Transverse colon (tissue), 4 donors: ENCODE results near the gene APOO. TPM values are rescaled to one million over a fixed set of nuclear protein-coding genes. Genes with fewer than 3 reads are reported as not detected.
A peak's percentile ranks its signal among the peaks of the same experiment; 100 is the strongest.

Experiments used
- DNase-seq: peaks from one replicate; pipeline ENCODE4 v3.0.0-alpha.2; 2019
- H3K27ac ChIP-seq, 4 donors: fragments of 200-600 bp; sonication (generic); 2 replicates each; pipeline ENCODE4 v1.5.1; 2016 to 2018; ENCODE audit warnings: inconsistent platforms in 4 of 4
- H3K27me3 ChIP-seq: fragments of 200-600 bp; sonication (generic); 2 replicates; pipeline ENCODE4 v1.5.1; 2017; ENCODE audit warnings: inconsistent platforms
- H3K36me3 ChIP-seq, 4 donors: fragments of 200-600 bp; sonication (generic); 2 replicates each; pipeline ENCODE4 v1.5.1; 2017 to 2019; ENCODE audit warnings: inconsistent platforms in 4 of 4
- H3K4me1 ChIP-seq, 4 donors: fragments of 200-600 bp; sonication (generic); 2 replicates each; pipeline ENCODE4 v1.5.1; 2017 to 2020; ENCODE audit warnings: inconsistent platforms in 4 of 4
- H3K4me3 ChIP-seq, 4 donors: fragments of 200-600 bp; sonication (generic); 1 replicate in 1 of 4; 2 replicates in 3 of 4; pipeline versions ENCODE4 v1.5.1 to v1.6.1; 2017 to 2019; ENCODE audit warnings: inconsistent platforms in 4 of 4
- H3K9me3 ChIP-seq, 2 donors: fragments of 200-600 bp; sonication (generic); 2 replicates each; pipeline ENCODE4 v1.5.1; 2017 to 2019; ENCODE audit warnings: inconsistent platforms in 2 of 2
- CTCF ChIP-seq, 5 experiments: fragments of 200-600 bp in 3 of 5; fragments of 450-650 bp in 2 of 5; sonication (generic) in 3 of 5; IDR thresholded peaks; 1 replicate in 2 of 5; 2 replicates in 3 of 5; pipeline ENCODE4 v1.5.1; 2016 to 2017; ENCODE audit warnings: antibody characterized with exemption in 5 of 5, inconsistent platforms in 3 of 5, mild to moderate bottlenecking in 2 of 5, moderate library complexity in 1 of 5
- EP300 ChIP-seq: sonication (generic); formaldehyde crosslinking; IDR thresholded peaks from one replicate; pipeline ENCODE4 v1.6.1; 2017; ENCODE audit warnings: antibody characterized with exemption, low read depth
- POLR2A ChIP-seq: fragments of 450-650 bp; IDR thresholded peaks from one replicate; pipeline ENCODE4 v1.6.1; 2016; ENCODE audit warnings: antibody characterized with exemption, mild to moderate bottlenecking, moderate library complexity
- POLR2AphosphoS5 ChIP-seq, 3 donors: sonication (generic); formaldehyde crosslinking; IDR thresholded peaks; one replicate each; pipeline ENCODE4 v1.6.1; 2016; ENCODE audit warnings: antibody characterized with exemption in 3 of 3
- WGBS, 2 donors: methylation state at CpG; one replicate each; pipeline ENCODE4 v1.1.5; 2018; ENCODE audit warnings: low coverage in 1 of 2; 5-methylcytosine and 5-hydroxymethylcytosine counted together
- in situ Hi-C, 4 donors: fragments of 200-750 bp; cut with MboI; loops; one replicate each; pipeline versions ENCODE4 v1.15.0 to v1.15.1; 2017; ENCODE audit warnings: low sequenced_read_pairs in 3 of 4, low pct_ligation_motif_present in 1 of 4, low pct_unique_long_range_greater_than_20kb in 1 of 4
- intact Hi-C: fragments of 100-400 bp; cut with DNase I; formaldehyde crosslinking; loops from one replicate; pipeline ENCODE4 v1.15.1; 2023; ENCODE audit warnings: low total_unique reads
- total RNA-seq, 4 donors: library from RNA; depleted of rRNA; stranded (reverse); fragments of >200 nt; gene quantifications; one replicate each; pipeline ENCODE4 v1.1.0, GENCODE V29; 2016

APOO gene
- total RNA-seq, 4 donors from 2014 or later, result 10.0 to 24.5 (median 15.6) TPM; not detected in 1

- no peaks in the 10 kb centered on the region for H3K27me3 ChIP-seq
- H3K4me3 ChIP-seq, result no peak overlapping the region
- in situ Hi-C loops (no loop called here), intact Hi-C loops (no loop called here)
- TF ChIP-seq POLR2A (no peak), EP300 (no peak), POLR2AphosphoS5 (IDR thresholded peaks at IDR 0.05) (no peak), CTCF (IDR thresholded peaks at IDR 0.05) (no peak)
- no peak for DNase-seq
- no peak overlapping the region for H3K27ac ChIP-seq
- 91% methylated on average over 7 of the region's 7 CpGs; no CpG with 5 or more reads in 1 of the 2 donors for WGBS, 2 donors
- H3K36me3 ChIP-seq, result no peaks in the 10 kb centered on the region
- no peaks in the 10 kb centered on the region for H3K9me3 ChIP-seq
- no peaks in the 10 kb centered on the region for H3K4me1 ChIP-seq
Measured at GRCh38 chrX:23815376-23815775, 92.4 kb downstream of the APOO start.

- no peak for DNase-seq
- no peak overlapping the region for H3K27ac ChIP-seq
- no peaks in the 10 kb centered on the region for H3K36me3 ChIP-seq
- H3K9me3 ChIP-seq, result no peaks in the 10 kb centered on the region
- H3K27me3 ChIP-seq, result no peaks in the 10 kb centered on the region
- no peak overlapping the region for H3K4me3 ChIP-seq
- intact Hi-C loops, result no loop called here
- TF ChIP-seq CTCF (IDR thresholded peaks at IDR 0.05) (no peak), EP300 (no peak), POLR2AphosphoS5 (IDR thresholded peaks at IDR 0.05) (no peak), POLR2A (no peak)
- no peaks in the 10 kb centered on the region for H3K4me1 ChIP-seq
- in situ Hi-C loops, result no loop called here
- WGBS, 2 donors, result 93 to 100% methylated on average over 1 of the region's 1 CpG
Measured at GRCh38 chrX:23813808-23814207, 93.9 kb downstream of the APOO start.

GRCh38 chrX:23811656-23812055 is 96.1 kb downstream of the APOO start:
- 78% methylated on average over 6 of the region's 6 CpGs; no CpG with 5 or more reads in 1 of the 2 donors for WGBS, 2 donors

GRCh38 chrX:23811108-23811651 is 96.6 kb downstream of the APOO start:
- in situ Hi-C loops, result no loop called here

More at GRCh38 chrX:23811656-23812055, 96.1 kb downstream of the APOO start:
- in situ Hi-C loops, result no loop called here
- TF ChIP-seq POLR2A (no peak), EP300 (no peak), POLR2AphosphoS5 (IDR thresholded peaks at IDR 0.05) (no peak), CTCF (IDR thresholded peaks at IDR 0.05) (no peak)
- H3K4me3 ChIP-seq, result no peak overlapping the region
- DNase-seq, result no peak
- no peaks in the 10 kb centered on the region for H3K27me3 ChIP-seq
- H3K9me3 ChIP-seq, result no peaks in the 10 kb centered on the region
- peaks cover 0 to 8% (median 7%) of the 10 kb centered on the region in 4 donors for H3K4me1 ChIP-seq
- intact Hi-C loops, result no loop called here
- H3K27ac ChIP-seq, result peak overlapping the region in 3 of 4 donors; percentile 11 to 21 (median 16)
- no peaks in the 10 kb centered on the region for H3K36me3 ChIP-seq

GRCh38 chrX:23810279-23810678 is 97.5 kb downstream of the APOO start:
- H3K9me3 ChIP-seq, result no peaks in the 10 kb centered on the region
- WGBS, 2 donors, result 75% methylated on average over 3 of the region's 3 CpGs; no CpG with 5 or more reads in 1 of the 2 donors
- TF ChIP-seq POLR2AphosphoS5 (IDR thresholded peaks at IDR 0.05) (no peak), CTCF (IDR thresholded peaks at IDR 0.05) (no peak), POLR2A (no peak), EP300 (no peak)
- peaks cover 0 to 10% (median 7%) of the 10 kb centered on the region in 4 donors for H3K4me1 ChIP-seq
- no peak overlapping the region for H3K4me3 ChIP-seq
- H3K36me3 ChIP-seq, result no peaks in the 10 kb centered on the region
- no peak for DNase-seq
- H3K27ac ChIP-seq, result no peak overlapping the region
- no peaks in the 10 kb centered on the region for H3K27me3 ChIP-seq
- intact Hi-C loops (no loop called here), in situ Hi-C loops (no loop called here)

More at GRCh38 chrX:23811108-23811651, 96.6 kb downstream of the APOO start:
- 17 to 59% methylated on average over 7 to 10 of the region's 10 CpGs for WGBS, 2 donors
- DNase-seq, result no peak
- TF ChIP-seq POLR2AphosphoS5 (IDR thresholded peaks at IDR 0.05), result no peak
- Histone ChIP-seq H3K4me3 (no peak overlapping the region), H3K27me3 (no peaks in the 10 kb centered on the region), H3K4me1 (peaks cover 0 to 10% (median 7%) of the 10 kb centered on the region in 4 donors), H3K9me3 (no peaks in the 10 kb centered on the region), H3K27ac (peak overlapping the region in 3 of 4 donors; percentile 11 to 21 (median 16)), H3K36me3 (no peaks in the 10 kb centered on the region)
- intact Hi-C loops, result no loop called here
